Aorta (tissue), 5 donors: ENCODE data around the gene TOGARAM2. TPM values are rescaled to one million over a fixed set of nuclear protein-coding genes. Genes with fewer than 3 reads are reported as not detected.
A peak's percentile ranks its signal among the peaks of the same experiment; 100 is the strongest.

Experiments
- ATAC-seq: fragments of 200-7000 bp; cut with Tn5 transposase; one replicate; pipeline ENCODE4 v1.9.1; 2022; ENCODE audit warnings: moderate library complexity; ENCODE audit not compliant: low FRiP score
- DNase-seq, 2 donors: peaks; one replicate each; pipeline ENCODE4 v3.0.0-alpha.2; 2020
- H3K27ac ChIP-seq, 2 donors: one replicate each; pipeline ENCODE4 v1.5.1; 2013; ENCODE audit warnings: low read length in 2 of 2, mild to moderate bottlenecking in 2 of 2, moderate library complexity in 2 of 2, control low read depth in 1 of 2, inconsistent platforms in 1 of 2, low read depth in 1 of 2
- H3K27me3 ChIP-seq, 2 donors: one replicate each; pipeline ENCODE4 v1.6.1; 2013; ENCODE audit warnings: control low read depth in 1 of 2, low read length in 1 of 2, mild to moderate bottlenecking in 1 of 2, moderate library complexity in 1 of 2; ENCODE audit not compliant: insufficient read depth in 2 of 2, control insufficient read depth in 1 of 2
- H3K36me3 ChIP-seq, 2 donors: one replicate each; pipeline ENCODE4 v1.6.1; 2013; ENCODE audit warnings: control low read depth in 1 of 2, low read length in 1 of 2, mild to moderate bottlenecking in 1 of 2; ENCODE audit not compliant: insufficient read depth in 2 of 2, control insufficient read depth in 1 of 2
- H3K4me1 ChIP-seq, 2 donors: one replicate each; pipeline ENCODE4 v1.6.1; 2013; ENCODE audit warnings: low read length in 2 of 2, control low read depth in 1 of 2, mild to moderate bottlenecking in 1 of 2, moderate library complexity in 1 of 2; ENCODE audit not compliant: insufficient read depth in 2 of 2, control insufficient read depth in 1 of 2
- H3K4me3 ChIP-seq, 2 donors: one replicate each; pipeline ENCODE4 v1.5.1; 2013; ENCODE audit warnings: low read length in 2 of 2, control low read depth in 1 of 2, mild to moderate bottlenecking in 1 of 2
- H3K9me3 ChIP-seq: one replicate; pipeline ENCODE4 v1.6.1; 2013; ENCODE audit warnings: mild to moderate bottlenecking, low read length; ENCODE audit not compliant: control insufficient read depth
- WGBS, 2 donors: extraction: QIAGEN DNeasy Blood & Tissue Kit; methylation state at CpG; one replicate each; pipeline ENCODE4 v1.1.7; 2013; 5-methylcytosine and 5-hydroxymethylcytosine counted together
- intact Hi-C, 2 donors: fragments of 100-400 bp; cut with DNase I; formaldehyde crosslinking; loops; one replicate each; pipeline versions ENCODE4 v1.14.2 to v1.15.0; 2022
- polyA plus RNA-seq, 2 donors: library from polyadenylated mRNA; stranded (reverse); fragments of 200-250 nt; gene quantifications; one replicate each; pipeline ENCODE4 v1.2.3, GENCODE V29; 2013
- total RNA-seq, 2 donors: library from RNA; stranded (reverse); fragmentation: NEBNext Ultra II Directional; extraction: Animal tissue kit (Norgen Biotek cat#: 25700); gene quantifications; one replicate each; pipeline ENCODE4 v1.2.1, GENCODE V29; 2021
- donor health status: healthy with polysubstance abuse.
- donor health status: Bipolar disorder and iron deficiency.
- donor health status: DM: no; HTN: no; CAD: no.
- donor health status: DM: no; HTN: no; CAD: no.
- donor health status: DM: yes; HTN: yes; CAD: no.

TOGARAM2 gene
- total and polyA plus RNA-seq, 4 donors, result 0.50 to 2.2 (median 0.71) TPM

DNA sequence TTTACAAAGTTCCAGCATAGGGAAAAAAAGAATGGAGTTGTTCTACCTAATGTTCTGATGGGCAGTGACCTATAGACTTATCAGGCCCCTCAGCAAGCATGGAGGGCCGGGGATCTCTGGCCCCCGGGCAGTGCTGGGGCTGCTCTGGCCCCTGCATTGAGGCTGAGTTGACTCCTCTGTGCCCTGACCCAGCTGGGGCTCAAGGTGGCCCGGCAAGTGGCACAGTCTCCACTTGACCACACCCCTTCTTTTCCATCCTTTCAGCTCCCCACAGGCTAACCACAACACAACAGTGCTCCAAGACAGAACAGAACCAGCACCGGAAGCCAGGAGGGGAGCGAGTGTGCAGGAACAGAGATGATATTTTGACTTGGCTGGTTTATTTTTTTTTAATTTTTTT, 19.9 kb downstream of the TOGARAM2 start:
- no peak for ATAC-seq
- Histone ChIP-seq H3K4me3 (no peak overlapping the region), H3K36me3 (no peaks in the 10 kb centered on the region), H3K27me3 (no peaks in the 10 kb centered on the region), H3K27ac (no peak overlapping the region), H3K9me3 (no peaks in the 10 kb centered on the region), H3K4me1 (no peaks in the 10 kb centered on the region)
- intact Hi-C loops, result no loop called here
- peak in 1 of 2 donors; percentile 34 for DNase-seq
- 87 to 94% methylated on average over 5 of the region's 5 CpGs for WGBS, 2 donors

DNA sequence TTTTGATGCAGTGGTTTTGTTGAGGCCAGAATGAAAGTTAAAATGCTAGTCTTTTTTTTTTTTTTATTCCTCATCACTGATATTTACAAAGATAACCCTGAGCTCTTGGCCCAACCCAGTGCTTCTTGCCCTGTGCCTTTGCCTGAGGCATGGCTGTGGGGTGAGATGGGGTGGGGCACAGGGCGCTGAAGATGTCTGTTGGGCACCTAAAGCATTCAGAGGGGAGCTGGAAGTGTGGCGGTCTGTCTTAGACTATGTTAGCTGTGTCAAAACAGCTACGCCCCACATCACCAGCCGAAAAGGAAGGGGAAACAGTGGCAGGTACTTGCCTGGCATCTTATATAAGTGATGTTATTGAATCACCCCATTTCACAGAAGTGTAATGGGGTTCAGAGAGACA, 20.7 kb downstream of the TOGARAM2 start:
- Histone ChIP-seq H3K4me1 (no peaks in the 10 kb centered on the region), H3K27me3 (no peaks in the 10 kb centered on the region), H3K4me3 (no peak overlapping the region), H3K36me3 (no peaks in the 10 kb centered on the region), H3K9me3 (no peaks in the 10 kb centered on the region), H3K27ac (no peak overlapping the region)
- DNase-seq, result peak in 1 of 2 donors; percentile 22
- intact Hi-C loops, result no loop called here
- WGBS, 2 donors, result 93 to 95% methylated on average over 4 of the region's 4 CpGs
- no peak for ATAC-seq

DNA sequence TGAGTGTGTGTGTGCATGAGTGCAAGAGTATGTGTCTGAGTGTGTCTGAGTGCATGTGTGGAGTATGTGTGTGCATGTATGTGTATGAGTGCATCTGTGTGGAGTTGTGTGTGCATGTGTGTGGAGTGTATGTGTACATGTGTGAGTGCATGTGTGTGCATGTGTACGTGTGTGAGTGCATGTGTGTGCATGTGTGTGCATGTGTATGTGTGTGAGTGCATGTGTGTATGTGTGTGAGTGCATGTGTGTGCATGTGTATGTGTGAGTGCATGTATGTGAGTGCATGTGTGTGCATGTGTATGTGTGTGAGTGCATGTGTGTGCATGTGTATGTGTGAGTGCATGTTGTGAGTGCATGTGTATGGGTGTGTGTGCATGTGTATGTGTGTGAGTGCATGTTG, 23.7 kb downstream of the TOGARAM2 start:
- 0 to 76% methylated on average over 1 of the region's 1 CpG for WGBS, 2 donors
- H3K4me3 ChIP-seq, result no peak overlapping the region
- H3K9me3 ChIP-seq, result no peaks in the 10 kb centered on the region
- no peaks in the 10 kb centered on the region for H3K27me3 ChIP-seq
- intact Hi-C loops, result no loop called here
- H3K27ac ChIP-seq, result no peak overlapping the region
- ATAC-seq (no peak), DNase-seq (no peak)
- H3K36me3 ChIP-seq, result no peaks in the 10 kb centered on the region
- H3K4me1 ChIP-seq, result no peaks in the 10 kb centered on the region

DNA sequence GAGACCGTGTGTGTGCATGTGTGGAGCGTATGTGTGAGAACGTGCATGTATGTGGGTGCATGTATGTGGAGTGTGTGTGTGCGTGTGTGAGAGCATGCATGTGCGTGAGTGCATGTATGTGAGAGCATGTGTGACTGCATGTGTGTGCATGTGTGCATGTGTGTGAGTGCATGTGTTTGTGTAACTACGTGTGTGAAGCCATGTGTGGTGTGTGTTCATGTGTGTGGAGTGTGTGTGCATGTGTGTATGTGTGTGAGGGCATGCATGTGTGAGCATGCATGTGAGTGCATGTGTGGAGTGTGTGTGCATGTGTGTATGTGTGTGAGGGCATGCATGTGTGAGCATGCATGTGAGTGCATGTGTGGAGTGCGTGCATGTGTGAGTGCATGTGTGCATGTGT, 24.2 kb downstream of the TOGARAM2 start:
- ATAC-seq, result no peak
- intact Hi-C loops, result no loop called here
- no peaks in the 10 kb centered on the region for H3K9me3 ChIP-seq
- H3K27me3 ChIP-seq, result no peaks in the 10 kb centered on the region
- DNase-seq, result no peak
- H3K27ac ChIP-seq, result no peak overlapping the region
- H3K4me3 ChIP-seq, result no peak overlapping the region
- no peaks in the 10 kb centered on the region for H3K4me1 ChIP-seq
- 71 to 86% methylated on average over 7 of the region's 7 CpGs for WGBS, 2 donors
- H3K36me3 ChIP-seq, result no peaks in the 10 kb centered on the region

DNA sequence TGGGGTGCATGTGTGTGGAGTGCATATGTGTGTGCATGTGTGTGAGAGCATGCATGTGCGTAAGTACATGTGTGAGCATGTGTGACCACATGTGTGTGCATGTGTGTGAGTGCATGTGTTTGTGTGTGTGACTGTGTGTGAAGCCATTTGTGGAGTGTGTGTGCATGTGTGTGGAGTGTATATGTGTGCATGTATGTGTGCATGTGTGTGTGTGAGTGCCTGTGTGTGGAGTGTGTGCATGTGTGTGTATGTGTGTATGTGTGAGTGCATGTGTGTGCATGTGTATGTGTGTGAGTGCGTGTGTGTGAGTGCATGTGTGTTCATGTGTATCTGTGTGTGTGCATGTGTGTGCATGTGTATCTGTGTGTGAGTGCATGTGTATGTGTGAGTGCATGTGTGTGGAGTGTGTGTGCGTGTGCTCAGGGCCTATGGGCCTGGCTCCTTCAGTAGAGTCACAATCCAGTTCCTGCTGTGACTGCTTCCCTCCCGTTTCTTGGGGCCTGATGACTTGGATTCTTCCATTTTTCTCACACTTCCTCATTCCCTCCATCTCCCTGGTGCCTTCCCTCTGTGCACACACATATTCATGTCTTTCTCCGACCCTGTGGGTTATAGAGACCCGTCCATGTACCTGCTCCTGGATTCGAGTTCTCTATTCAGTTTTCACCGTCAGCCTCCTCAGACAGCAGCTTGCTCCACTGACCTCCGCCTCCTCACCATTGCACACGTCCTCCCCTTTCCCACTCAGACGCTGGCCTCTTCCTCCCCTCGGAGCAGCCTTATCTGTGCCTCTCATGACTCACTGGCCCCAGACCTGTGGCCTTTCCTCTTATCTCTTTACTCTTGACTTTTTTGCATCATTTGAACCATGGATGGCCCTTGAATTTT, 25.2 kb downstream of the TOGARAM2 start:
- intact Hi-C loops, result no loop called here
- Histone ChIP-seq H3K27me3 (no peaks in the 10 kb centered on the region), H3K36me3 (no peaks in the 10 kb centered on the region), H3K4me3 (no peak overlapping the region), H3K27ac (no peak overlapping the region), H3K4me1 (no peaks in the 10 kb centered on the region), H3K9me3 (no peaks in the 10 kb centered on the region)
- DNase-seq (peak in 1 of 2 donors; percentile 11), ATAC-seq (no peak)
- 65 to 79% methylated on average over 12 of the region's 12 CpGs for WGBS, 2 donors

DNA sequence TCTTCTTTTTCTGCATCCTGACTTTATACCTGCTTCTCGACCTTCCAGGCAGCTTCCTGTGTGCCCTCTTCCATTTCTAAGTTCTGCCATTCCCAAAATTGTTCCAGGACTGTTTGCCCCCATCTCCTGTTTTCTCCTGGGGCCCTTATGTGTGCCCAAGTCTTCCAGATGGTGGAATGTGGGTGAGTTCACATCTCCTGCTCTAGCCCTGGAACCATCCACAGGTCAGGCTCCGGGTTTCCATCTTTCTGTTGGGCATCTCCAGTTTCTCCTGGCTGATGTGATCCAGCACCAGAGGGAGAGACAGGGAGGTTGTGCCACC, 25.8 kb downstream of the TOGARAM2 start:
- Histone ChIP-seq H3K27me3 (no peaks in the 10 kb centered on the region), H3K4me1 (no peaks in the 10 kb centered on the region), H3K36me3 (no peaks in the 10 kb centered on the region), H3K9me3 (no peaks in the 10 kb centered on the region), H3K4me3 (no peak overlapping the region), H3K27ac (no peak overlapping the region)
- WGBS, 2 donors, result 93 to 95% methylated on average over 2 of the region's 2 CpGs
- DNase-seq, result no peak
- no peak for ATAC-seq
- intact Hi-C loops, result no loop called here

DNA sequence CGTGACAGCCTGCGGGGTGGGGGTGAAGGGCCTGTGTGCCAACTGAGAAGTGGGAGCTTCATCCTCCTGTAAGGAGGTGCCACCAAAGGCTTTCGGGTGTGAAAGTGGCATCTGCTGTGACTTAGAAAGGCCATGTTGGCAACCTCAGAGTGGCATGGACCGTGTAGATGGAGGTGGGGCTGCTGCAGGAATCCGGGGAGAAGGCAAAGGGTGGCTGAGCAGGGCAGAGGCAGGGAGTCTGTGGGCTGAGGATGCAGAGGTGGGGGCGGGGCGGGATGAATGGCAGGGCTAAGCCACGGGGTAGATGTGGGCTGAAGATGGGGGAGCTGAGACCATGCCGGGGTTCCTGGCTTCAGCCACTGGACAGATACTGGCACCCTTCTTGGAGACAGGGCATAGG, 28.2 kb downstream of the TOGARAM2 start:
- Histone ChIP-seq H3K4me3 (no peak overlapping the region), H3K9me3 (no peaks in the 10 kb centered on the region), H3K36me3 (no peaks in the 10 kb centered on the region), H3K27me3 (no peaks in the 10 kb centered on the region), H3K27ac (no peak overlapping the region), H3K4me1 (no peaks in the 10 kb centered on the region)
- DNase-seq (no peak), ATAC-seq (no peak)
- WGBS, 2 donors, result 89 to 90% methylated on average over 9 of the region's 9 CpGs
- intact Hi-C loops, result no loop called here

DNA sequence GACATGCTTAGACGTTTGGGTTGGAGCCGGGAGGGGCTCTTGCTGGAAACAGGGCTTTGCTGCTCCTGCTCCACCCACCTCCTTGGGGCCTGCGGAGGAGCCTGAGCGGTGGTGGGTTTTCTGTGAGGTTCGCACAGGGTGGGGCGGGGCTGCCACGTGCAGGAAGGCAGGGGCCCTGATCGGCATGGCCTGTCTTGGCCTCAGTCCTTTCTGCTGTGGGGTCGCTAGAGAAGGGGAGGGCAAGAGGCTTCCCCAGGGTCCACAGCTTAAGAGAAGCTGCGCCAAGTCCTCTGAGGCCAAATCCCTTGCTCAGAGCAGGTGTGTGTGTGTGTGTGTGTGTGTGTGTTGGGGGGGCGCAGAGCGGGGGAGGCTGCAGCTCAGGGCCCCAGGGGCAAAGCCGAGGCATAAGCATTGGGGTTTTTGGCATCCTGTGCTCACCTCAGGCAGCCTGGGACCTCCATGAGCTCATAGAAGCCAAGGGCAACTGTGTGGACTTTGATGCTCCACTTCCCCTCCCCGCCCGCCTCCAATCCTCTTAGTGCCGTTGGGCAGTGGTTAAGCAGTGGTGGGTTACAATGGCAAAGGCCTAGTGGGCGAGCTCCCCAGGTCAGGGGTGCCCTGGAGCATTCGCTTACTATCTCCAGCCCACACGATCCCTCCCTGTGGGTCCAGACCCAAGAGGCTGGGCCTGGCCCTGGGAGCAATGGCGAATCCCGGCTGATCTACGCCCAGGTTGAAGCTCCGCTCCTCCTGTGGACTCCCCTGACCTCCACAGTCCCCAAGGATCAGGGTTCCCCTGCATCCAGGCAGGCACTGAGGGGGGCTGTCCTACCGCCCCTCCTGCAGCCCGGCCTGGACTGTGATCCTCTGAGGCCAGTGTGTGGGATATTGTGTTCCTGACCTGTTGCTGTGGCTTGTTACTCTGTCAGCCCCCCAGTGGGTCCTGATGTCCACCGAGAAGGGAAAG, 28.9 kb downstream of the TOGARAM2 start:
- intact Hi-C loops, result no loop called here
- WGBS, 2 donors, result 88 to 91% methylated on average over 23 to 26 of the region's 26 CpGs
- Histone ChIP-seq H3K27ac (no peak overlapping the region), H3K36me3 (no peaks in the 10 kb centered on the region), H3K4me3 (no peak overlapping the region), H3K4me1 (no peaks in the 10 kb centered on the region), H3K27me3 (no peaks in the 10 kb centered on the region), H3K9me3 (no peaks in the 10 kb centered on the region)
- ATAC-seq (no peak), DNase-seq (peak in 1 of 2 donors; percentile 52)
